ENCODE data around the gene MAVS. TPM values are rescaled to one million over a fixed set of nuclear protein-coding genes. Genes with fewer than 3 reads are reported as not detected.

Gene MAVS
- total RNA-seq, 2 experiments from 2014 or later: 23.2 to 25.9 TPM

DNA sequence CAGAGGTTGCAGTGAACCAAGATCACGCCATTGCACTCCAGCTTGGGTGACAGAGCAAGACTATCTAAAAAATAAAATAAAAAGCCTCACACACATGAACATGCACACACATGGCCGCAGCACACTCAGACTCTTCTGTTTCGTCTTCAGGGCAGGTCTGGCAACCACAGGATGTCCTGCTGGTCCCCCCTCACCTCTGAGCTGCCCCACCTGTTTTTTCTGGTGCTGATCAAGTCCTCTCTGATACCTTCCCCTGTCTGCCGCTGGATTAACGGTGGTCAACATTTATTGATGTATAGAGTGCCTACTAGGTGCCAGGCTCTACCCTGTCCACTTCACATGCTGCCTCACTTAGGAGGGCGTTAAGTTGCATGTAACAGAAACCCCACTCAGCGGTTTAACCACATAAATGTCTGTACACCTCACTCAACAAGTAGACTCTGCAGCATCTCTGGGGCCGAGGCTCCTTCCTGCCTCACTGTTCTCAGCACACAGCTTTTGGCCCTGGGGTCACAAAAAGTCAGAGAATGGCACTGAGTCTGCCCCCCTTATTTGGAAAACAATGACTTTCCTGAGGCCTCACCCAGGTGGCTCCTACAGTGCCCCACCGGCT, 30.8 kb upstream of the MAVS start:
- Mint-ChIP-seq H3K4me3 (no peak overlapping the region), H3K9me3 (ENCODE audit: low read depth) (no peaks in the 10 kb centered on the region), H3K4me1 (peaks cover 65% of the 10 kb centered on the region), H3K36me3 (ENCODE audit: low read depth) (no peaks in the 10 kb centered on the region), H3K27me3 (no peaks in the 10 kb centered on the region), H3K27ac (peak overlapping the region; percentile 76)
- intact Hi-C loops (cut with DNase I, micrococcal nuclease): loop anchor here in 1 of 2 experiments (10.0 kb wide), 1 partner anchor 341 kb away; the partner anchor contains the start of gene ATRN
- DNase-seq (peak; percentile 48), ATAC-seq (no peak)
- ChIA-PET CTCF (interaction anchor here (0.6 to 1.5 kb wide), 3 partner anchors 16 to 105 kb away, joined by 3 to 4 read pairs (median 4); partner anchors contain the start of gene ADISSP), POLR2A (interaction anchor here (1.1 kb wide), 1 partner anchor 15 kb away, joined by 4 read pairs; no protein-coding TSS in a partner anchor)

DNA sequence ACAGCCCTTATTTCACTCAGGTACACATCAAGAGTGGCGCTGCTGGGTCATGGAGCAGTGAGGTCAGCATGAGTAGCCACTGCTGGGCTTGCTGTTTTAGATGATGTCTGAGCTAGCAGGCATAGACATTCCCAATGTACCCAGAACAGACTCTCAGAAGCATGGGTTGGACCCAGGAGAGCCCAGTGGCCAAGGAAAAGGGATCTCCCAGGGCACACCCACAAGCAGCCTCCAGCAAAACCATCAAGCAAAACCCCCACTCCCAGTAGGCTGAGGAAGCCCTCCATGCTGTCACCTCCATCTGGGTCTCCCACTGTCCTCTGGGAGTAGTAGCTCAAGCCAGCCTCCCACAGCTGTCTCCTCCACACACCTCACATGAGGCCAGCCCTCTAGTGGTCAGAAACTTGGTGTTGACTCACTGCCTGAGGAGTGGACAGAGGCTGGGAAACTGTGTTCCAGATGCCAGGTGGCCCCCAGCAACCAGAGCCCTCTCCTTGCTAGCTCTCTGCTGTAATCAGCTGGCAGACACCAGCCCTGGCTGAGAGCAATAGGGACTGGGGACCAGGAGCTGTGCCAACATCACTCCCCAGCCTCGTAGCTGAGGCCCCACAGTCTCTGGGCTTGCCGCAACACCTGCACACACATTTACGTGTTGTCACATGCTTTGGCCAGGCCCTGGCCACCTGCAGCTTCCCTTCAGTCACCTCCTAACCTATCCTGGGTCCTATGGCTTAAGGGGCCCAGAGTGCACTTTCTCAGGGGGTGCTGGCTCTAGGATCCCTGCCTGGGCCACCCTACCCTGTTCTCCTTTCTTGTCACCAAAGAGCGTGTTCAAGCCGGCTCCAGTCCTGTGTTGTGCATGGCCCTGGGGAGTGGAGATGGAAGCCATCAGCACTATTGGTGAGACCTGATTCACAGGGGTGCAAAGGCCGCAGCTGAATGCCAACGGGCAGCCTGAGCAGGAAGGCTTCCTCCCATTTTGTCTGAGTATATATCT, 28.2 kb upstream of the MAVS start:
- intact Hi-C loops (cut with DNase I, micrococcal nuclease): loop anchor here in 1 of 2 experiments (10.0 kb wide), 1 partner anchor 344 kb away; the partner anchor contains the start of gene ATRN
- Mint-ChIP-seq H3K27ac (peak overlapping the region; percentile 38), H3K9me3 (ENCODE audit: low read depth) (no peaks in the 10 kb centered on the region), H3K27me3 (no peaks in the 10 kb centered on the region), H3K36me3 (ENCODE audit: low read depth) (peaks cover 13% of the 10 kb centered on the region), H3K4me1 (peaks cover 46% of the 10 kb centered on the region), H3K4me3 (no peak overlapping the region)
- DNase-seq (peak; percentile 39), ATAC-seq (no peak)
- ChIA-PET POLR2A (interaction anchor here (1.0 to 1.7 kb wide), 2 partner anchors 32 to 50 kb away, joined by 3 to 4 read pairs; partner anchors contain the start of gene CENPB), CTCF (interaction anchor here (0.6 to 4.3 kb wide), 12 partner anchors 18 to 1309 kb away, joined by 3 to 44 read pairs (median 4); partner anchors contain the start of genes ADISSP, CDC25B and CENPB)

DNA sequence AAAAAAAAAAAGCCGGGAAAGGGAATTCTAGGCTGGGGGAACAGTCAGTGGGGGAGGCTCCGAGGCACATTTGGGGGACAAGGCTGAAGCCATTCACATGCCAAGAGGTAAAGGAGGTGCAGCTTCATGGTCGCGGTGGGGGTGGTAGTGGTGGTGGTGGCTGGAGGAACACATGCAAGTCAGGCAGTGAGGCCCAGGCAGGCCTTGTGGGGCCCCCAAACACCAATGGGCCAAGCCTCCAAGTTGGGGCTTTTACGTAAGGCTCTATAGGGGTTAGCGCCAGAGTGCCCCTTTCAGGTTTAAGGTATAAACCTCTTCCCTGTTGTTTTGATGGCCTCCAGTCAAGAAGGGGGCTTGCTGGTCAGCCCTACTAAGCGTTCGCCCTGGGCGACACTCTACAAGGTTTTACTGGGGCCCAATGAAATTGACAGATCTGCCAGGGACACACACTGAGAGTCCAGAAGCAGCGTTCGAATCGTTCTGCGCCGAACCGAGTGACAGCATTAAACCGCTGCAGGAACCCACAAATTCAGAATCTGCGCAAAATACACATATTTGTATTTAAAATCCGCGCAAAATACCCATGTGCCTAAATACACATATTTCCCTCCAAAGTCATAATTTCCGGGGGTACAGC, 27.1 kb upstream of the MAVS start:
- no peaks in the 10 kb centered on the region for H3K9me3 Mint-ChIP-seq (ENCODE audit: low read depth)
- H3K4me1 Mint-ChIP-seq: peaks cover 39% of the 10 kb centered on the region
- H3K4me3 Mint-ChIP-seq: peak overlapping the region; percentile 89
- ChIA-PET POLR2A (interaction anchor here (0.8 to 1.6 kb wide), 2 partner anchors 23 to 52 kb away, joined by 3 to 7 read pairs; partner anchors contain the start of genes ADISSP and CDC25B), CTCF (interaction anchor here (0.6 to 4.3 kb wide), 13 partner anchors 10 to 559 kb away, joined by 3 to 44 read pairs (median 5); partner anchors contain the start of genes ADISSP and CENPB)
- ATAC-seq: no peak
- H3K36me3 Mint-ChIP-seq (ENCODE audit: low read depth): peaks cover 13% of the 10 kb centered on the region
- intact Hi-C loops (cut with DNase I, micrococcal nuclease): loop anchor here (1.0 to 10.0 kb wide), 12 partner anchors 8 to 1717 kb away; partner anchors contain the start of genes ADISSP (in 2 of the 2), CENPB (in 2 of the 2), MAVS (in 2 of the 2) and ATRN (in 1 of the 2)
- no peaks in the 10 kb centered on the region for H3K27me3 Mint-ChIP-seq
- DNase-seq: no peak
- H3K27ac Mint-ChIP-seq: peak overlapping the region; percentile 92

DNA sequence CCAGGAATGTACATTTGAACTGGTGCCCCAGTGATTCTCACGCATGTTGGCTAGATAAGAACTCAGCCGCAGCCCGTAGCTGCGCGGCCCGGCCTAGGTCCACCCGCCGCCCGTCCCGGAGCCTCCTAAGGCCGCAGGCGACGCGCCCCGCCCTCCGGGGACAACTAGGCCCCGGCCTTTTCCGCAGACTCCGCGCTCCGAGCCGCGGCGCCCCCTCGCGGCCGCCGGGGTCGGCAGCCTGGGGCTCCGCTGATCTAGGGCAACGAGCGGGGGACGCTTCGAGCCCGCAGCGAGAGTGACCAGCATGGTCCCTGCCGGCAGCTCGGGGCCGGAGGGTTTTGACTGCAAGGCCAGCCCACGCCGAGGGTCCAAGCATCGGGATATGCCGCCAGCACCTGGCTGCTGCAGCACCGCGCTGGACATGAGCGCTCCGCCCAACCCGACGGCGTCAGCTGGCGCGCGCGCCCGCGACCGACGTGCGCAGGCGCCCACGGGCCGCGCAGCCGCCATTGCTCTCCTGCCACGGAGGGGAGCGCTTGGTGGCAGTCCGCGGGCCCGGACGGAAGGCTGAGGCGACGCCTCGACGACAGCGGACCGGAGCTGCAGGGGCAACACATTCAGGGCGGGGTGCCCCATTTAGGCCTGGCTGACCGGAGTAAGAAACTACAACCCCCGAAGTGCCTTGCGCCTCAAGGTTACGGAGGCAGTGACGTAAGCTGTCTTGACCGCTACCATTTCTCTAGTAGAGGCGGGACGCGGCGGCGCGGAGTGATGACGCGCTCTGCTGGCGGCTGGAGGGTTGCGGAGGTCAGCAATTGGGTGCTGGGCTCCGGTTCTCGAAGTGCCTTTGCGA, 26.4 kb upstream of the MAVS start, which contains the start of gene AP5S1:
TSS of gene AP5S1 (plus strand) at position 500 of the 853 bp plus-strand sequence. CDS start 1,571 bp downstream, outside the sequence.
- POLR2A ChIA-PET: interaction anchor here (0.8 to 1.6 kb wide), 4 partner anchors 24 to 52 kb away, joined by 3 to 7 read pairs (median 4); partner anchors contain the start of genes ADISSP, CDC25B, CENPB and SPEF1
- no peaks in the 10 kb centered on the region for H3K9me3 Mint-ChIP-seq (ENCODE audit: low read depth)
- ATAC-seq: peak; percentile 86
- CTCF ChIA-PET: interaction anchor here (0.6 to 4.3 kb wide), 22 partner anchors 8 to 187 kb away, joined by 3 to 44 read pairs (median 4); partner anchors contain the start of genes ADISSP, CDC25B, CENPB and SPEF1
- H3K36me3 Mint-ChIP-seq (ENCODE audit: low read depth): peaks cover 13% of the 10 kb centered on the region
- peak within 1 kb of the TSS; percentile 96 for H3K27ac Mint-ChIP-seq
- intact Hi-C loops (cut with DNase I, micrococcal nuclease): loop anchor here (1.0 to 5.0 kb wide), 11 partner anchors 9 to 1718 kb away; partner anchors contain the start of genes ADISSP (in 2 of the 2), CENPB (in 2 of the 2), MAVS (in 2 of the 2) and PANK2 (in 1 of the 2)
- H3K4me3 Mint-ChIP-seq: peak within 1 kb of the TSS; percentile 89
- H3K4me1 Mint-ChIP-seq: peaks cover 33% of the 10 kb centered on the region
- peak; percentile 96 for DNase-seq
- H3K27me3 Mint-ChIP-seq: no peaks in the 10 kb centered on the region

DNA sequence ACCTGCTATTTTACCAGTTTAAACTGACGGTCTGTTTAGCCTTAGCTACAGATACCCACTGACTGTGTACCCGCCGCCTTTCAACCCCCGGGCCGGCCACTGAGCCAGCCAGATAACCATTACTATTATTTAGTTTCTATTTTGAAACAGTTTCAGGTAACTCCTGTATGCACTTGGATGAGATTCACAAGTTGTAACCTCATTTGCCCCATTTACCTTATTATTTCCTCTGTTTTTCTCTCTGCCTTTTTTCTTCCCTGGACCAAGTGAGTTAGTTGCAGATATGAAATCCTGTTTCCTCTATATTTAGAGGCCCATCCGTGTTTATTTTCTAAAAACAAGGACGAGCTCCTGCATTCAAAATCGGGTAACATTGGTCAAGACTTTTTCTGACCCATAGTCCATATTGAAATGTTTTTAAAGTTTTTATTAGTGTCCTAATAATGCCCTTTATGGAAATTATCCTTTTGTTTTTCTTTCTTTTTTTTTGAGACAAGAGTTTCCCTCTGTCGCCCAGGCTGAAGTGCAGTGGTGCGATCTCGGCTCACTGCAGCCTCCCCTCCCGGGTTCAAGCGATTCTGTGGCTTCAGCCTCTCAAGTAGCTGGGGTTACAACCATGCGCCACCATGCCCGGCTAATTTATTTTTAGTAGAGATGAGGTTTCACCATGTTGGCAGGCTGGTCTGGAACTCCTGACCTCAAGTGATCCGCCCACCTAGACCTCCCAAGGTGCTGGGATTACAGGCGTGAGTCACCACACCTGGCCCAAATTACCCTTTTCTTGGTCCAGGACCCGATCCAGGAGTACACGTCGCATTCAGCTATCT, 25.5 kb upstream of the MAVS start:
- H3K4me1 Mint-ChIP-seq: peaks cover 25% of the 10 kb centered on the region
- peak overlapping the region; percentile 96 for H3K27ac Mint-ChIP-seq
- H3K4me3 Mint-ChIP-seq: peak overlapping the region; percentile 89
- peaks cover 13% of the 10 kb centered on the region for H3K36me3 Mint-ChIP-seq (ENCODE audit: low read depth)
- H3K9me3 Mint-ChIP-seq (ENCODE audit: low read depth): no peaks in the 10 kb centered on the region
- ATAC-seq: no peak
- DNase-seq: no peak
- ChIA-PET CTCF (interaction anchor here (0.6 to 4.3 kb wide), 23 partner anchors 9 to 869 kb away, joined by 3 to 44 read pairs (median 4); partner anchors contain the start of genes ADISSP, CDC25B, CENPB and SPEF1), POLR2A (interaction anchor here (0.8 to 1.6 kb wide), 3 partner anchors 34 to 53 kb away, joined by 3 to 7 read pairs (median 5); partner anchors contain the start of genes ADISSP, CENPB and SPEF1)
- H3K27me3 Mint-ChIP-seq: no peaks in the 10 kb centered on the region
- intact Hi-C loops (cut with DNase I, micrococcal nuclease): loop anchor here (1.0 to 5.0 kb wide), 11 partner anchors 10 to 1719 kb away; partner anchors contain the start of genes ADISSP (in 2 of the 2), CENPB (in 2 of the 2), MAVS (in 2 of the 2) and PANK2 (in 1 of the 2)

DNA sequence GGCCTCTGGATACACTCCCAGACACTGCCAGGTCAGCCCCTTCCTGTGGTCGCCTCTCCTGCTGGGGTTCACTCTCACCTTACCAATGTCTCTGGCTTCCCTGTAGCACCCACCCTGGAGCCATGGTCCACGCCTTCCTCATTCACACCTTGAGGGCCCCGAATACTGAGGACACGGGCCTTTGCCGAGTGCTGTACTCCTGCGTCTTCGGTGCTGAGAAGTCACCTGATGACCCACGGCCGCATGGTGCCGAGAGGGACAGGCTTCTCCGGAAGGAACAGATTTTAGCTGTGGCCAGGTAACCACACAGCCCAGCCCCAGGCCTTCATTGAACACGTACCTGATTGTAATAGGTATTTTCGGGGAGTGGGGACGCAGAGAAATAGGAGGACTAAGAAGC, 24.6 kb upstream of the MAVS start:
- ATAC-seq: no peak
- H3K27ac Mint-ChIP-seq: peak overlapping the region; percentile 96
- H3K9me3 Mint-ChIP-seq (ENCODE audit: low read depth): no peaks in the 10 kb centered on the region
- H3K27me3 Mint-ChIP-seq: no peaks in the 10 kb centered on the region
- DNase-seq: no peak
- intact Hi-C loops (cut with DNase I, micrococcal nuclease): loop anchor here in 1 of 2 experiments (2.0 to 5.0 kb wide), 2 partner anchors 33 to 1720 kb away; partner anchors contain the start of gene STK35
- H3K36me3 Mint-ChIP-seq (ENCODE audit: low read depth): peaks cover 15% of the 10 kb centered on the region
- ChIA-PET POLR2A (no interaction called here), CTCF (interaction anchor here (0.6 to 4.0 kb wide), 4 partner anchors 33 to 416 kb away, joined by 3 to 28 read pairs (median 7); partner anchors contain the start of gene ADISSP)
- peaks cover 18% of the 10 kb centered on the region for H3K4me1 Mint-ChIP-seq
- peak overlapping the region; percentile 89 for H3K4me3 Mint-ChIP-seq

DNA sequence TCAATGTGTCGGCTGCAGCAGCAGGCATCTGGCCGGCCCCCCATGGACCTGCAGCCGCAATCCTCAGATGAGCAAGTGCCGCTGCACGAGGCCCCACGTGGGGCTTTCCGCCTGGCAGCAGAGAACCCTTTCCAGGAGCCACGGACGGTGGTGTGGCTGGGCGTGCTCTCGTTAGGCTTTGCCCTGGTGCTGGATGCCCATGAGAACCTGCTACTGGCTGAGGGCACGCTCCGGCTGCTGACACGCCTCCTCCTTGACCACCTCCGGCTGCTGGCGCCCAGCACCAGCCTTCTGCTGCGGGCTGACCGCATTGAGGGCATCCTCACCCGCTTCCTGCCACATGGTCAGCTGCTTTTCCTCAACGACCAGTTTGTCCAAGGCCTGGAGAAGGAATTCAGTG, 22.8 kb upstream of the MAVS start:
- H3K27ac Mint-ChIP-seq: no peak overlapping the region
- intact Hi-C loops (cut with DNase I, micrococcal nuclease): loop anchor here in 1 of 2 experiments (5.0 kb wide), 1 partner anchor 1722 kb away; the partner anchor contains the start of gene STK35
- H3K27me3 Mint-ChIP-seq: no peaks in the 10 kb centered on the region
- ATAC-seq (no peak), DNase-seq (no peak)
- H3K4me3 Mint-ChIP-seq: no peak overlapping the region
- peaks cover 16% of the 10 kb centered on the region for H3K36me3 Mint-ChIP-seq (ENCODE audit: low read depth)
- POLR2A ChIA-PET: no interaction called here
- no peaks in the 10 kb centered on the region for H3K9me3 Mint-ChIP-seq (ENCODE audit: low read depth)
- peaks cover 17% of the 10 kb centered on the region for H3K4me1 Mint-ChIP-seq
- CTCF ChIA-PET: interaction anchor here (0.6 to 1.5 kb wide), 2 partner anchors 38 to 131 kb away, joined by 3 to 4 read pairs; partner anchors contain the start of gene CENPB

DNA sequence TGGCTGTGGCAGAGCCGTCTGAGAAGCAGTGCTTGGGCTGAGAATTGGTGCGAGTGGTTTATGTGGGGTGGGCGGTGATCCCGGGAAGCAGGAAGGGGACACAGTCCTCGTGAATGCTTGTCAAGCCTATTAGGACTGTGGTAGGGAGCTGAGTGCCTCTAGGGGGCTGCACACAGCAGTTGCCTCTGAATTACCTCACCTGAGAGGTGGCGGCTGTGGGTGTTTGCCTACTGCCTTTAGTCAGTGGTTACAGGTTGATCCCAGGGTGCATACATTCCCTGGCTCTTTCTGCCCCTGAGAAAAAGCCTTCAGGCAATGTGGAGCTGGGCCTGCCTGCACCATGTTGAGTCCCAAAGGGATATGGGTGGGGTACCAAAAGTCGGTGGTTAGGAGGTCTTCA, 21.1 kb upstream of the MAVS start:
- intact Hi-C loops (cut with DNase I, micrococcal nuclease): no loop called here
- POLR2A ChIA-PET: no interaction called here
- Mint-ChIP-seq H3K36me3 (ENCODE audit: low read depth) (peaks cover 16% of the 10 kb centered on the region), H3K27ac (no peak overlapping the region), H3K9me3 (ENCODE audit: low read depth) (no peaks in the 10 kb centered on the region), H3K4me1 (peaks cover 6% of the 10 kb centered on the region), H3K4me3 (no peak overlapping the region), H3K27me3 (no peaks in the 10 kb centered on the region)
- ATAC-seq: no peak
- DNase-seq: no peak
- CTCF ChIA-PET: no interaction called here

DNA sequence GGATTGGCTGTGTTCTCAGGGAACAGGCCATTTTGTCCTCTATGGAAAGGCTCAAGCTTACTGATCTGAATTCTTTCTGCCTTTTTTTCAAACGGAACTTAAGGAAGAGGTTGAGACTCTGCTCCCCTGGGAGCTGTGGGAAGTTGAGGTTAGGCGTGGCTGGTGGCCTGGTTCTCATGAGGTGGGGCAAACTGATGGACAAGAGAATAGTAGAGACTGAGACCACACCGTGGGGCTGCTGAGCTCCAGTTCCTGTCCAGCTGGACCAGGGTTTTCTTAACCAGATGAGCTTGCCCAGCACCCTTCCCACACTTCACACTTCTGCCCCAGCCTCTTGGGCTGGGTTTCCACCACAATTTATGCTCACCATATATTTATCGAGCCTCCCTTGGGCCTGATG, 20.2 kb upstream of the MAVS start:
- Mint-ChIP-seq H3K9me3 (ENCODE audit: low read depth) (no peaks in the 10 kb centered on the region), H3K27me3 (no peaks in the 10 kb centered on the region), H3K27ac (no peak overlapping the region), H3K36me3 (ENCODE audit: low read depth) (peaks cover 16% of the 10 kb centered on the region), H3K4me3 (no peak overlapping the region), H3K4me1 (peaks cover 6% of the 10 kb centered on the region)
- intact Hi-C loops (cut with DNase I, micrococcal nuclease): no loop called here
- ATAC-seq: no peak
- ChIA-PET POLR2A (no interaction called here), CTCF (interaction anchor here (0.8 to 1.1 kb wide), 2 partner anchors 19 to 24 kb away, joined by 3 to 4 read pairs; no protein-coding TSS in a partner anchor)
- DNase-seq: no peak
